HEK293 (cell line): ENCODE measurements around the gene TNS1.

Source experiments
- CTCF ChIA-PET: fragments of 350-600 bp; formaldehyde crosslinking; extraction: SDS; loops from one replicate; lab custom pipeline; 2021; ENCODE audit warnings: antibody characterized with exemption; lab: Yijun Ruan, JAX
- POLR2A ChIA-PET: fragments of 300-600 bp; formaldehyde crosslinking; extraction: SDS; loops from one replicate; lab custom pipeline; 2020; ENCODE audit warnings: antibody characterized with exemption, inconsistent platforms; lab: Yijun Ruan, JAX
- H3K27ac ChIP-seq: fragments of 200-500 bp; sonication (Bioruptor generic); 2 replicates; pipeline ENCODE4 v1.5.1; 2014; ENCODE audit warnings: low read depth, low read length, control low read depth, inconsistent platforms; ENCODE audit errors: extremely low read depth
- H3K36me3 ChIP-seq, 2 experiments: fragments of 200-500 bp in 1 of 2; sonication (Bioruptor generic) in 1 of 2; 1 replicate in 1 of 2; 2 replicates in 1 of 2; pipeline ENCODE4 v1.5.1; 2014 to 2017; ENCODE audit warnings: inconsistent platforms in 2 of 2, low read length in 2 of 2; ENCODE audit not compliant: control insufficient read depth in 2 of 2, insufficient read depth in 1 of 2
- H3K4me1 ChIP-seq: fragments of 200-500 bp; sonication (Bioruptor generic); 2 replicates; pipeline ENCODE4 v1.5.1; 2014; ENCODE audit warnings: mild to moderate bottlenecking, low read length, inconsistent platforms; ENCODE audit not compliant: control insufficient read depth, insufficient read depth
- H3K4me3 ChIP-seq: 2 replicates; pipeline ENCODE4 v1.5.1; 2011; ENCODE audit warnings: low read depth, mild to moderate bottlenecking, control low read depth, low read length, moderate library complexity
- H3K9me3 ChIP-seq: fragments of 200-500 bp; sonication (Bioruptor generic); 2 replicates; pipeline ENCODE4 v1.5.1; 2014; ENCODE audit warnings: low read depth, low read length, inconsistent platforms; ENCODE audit not compliant: control insufficient read depth, insufficient read depth
- BCL11B ChIP-seq: fragments of 450-650 bp; formaldehyde crosslinking; IDR thresholded peaks from 2 replicates; pipeline ENCODE4 v1.5.1; 2016; ENCODE audit warnings: low read depth, missing biosample characterization, missing genetic modification characterization
- SCRT1 ChIP-seq: fragments of 450-650 bp; formaldehyde crosslinking; IDR thresholded peaks from 2 replicates; pipeline ENCODE4 v1.5.1; 2016; ENCODE audit warnings: missing biosample characterization, missing genetic modification characterization, borderline replicate concordance
- SP3 ChIP-seq: fragments of 450-650 bp; formaldehyde crosslinking; IDR thresholded peaks from 2 replicates; pipeline ENCODE4 v1.5.1; 2016; ENCODE audit warnings: missing biosample characterization, missing genetic modification characterization
- ZBTB17 ChIP-seq: fragments of 450-650 bp; formaldehyde crosslinking; IDR thresholded peaks from 2 replicates; pipeline ENCODE4 v1.5.1; 2016; ENCODE audit warnings: missing biosample characterization, missing genetic modification characterization
- ZIC2 ChIP-seq: fragments of 450-650 bp; formaldehyde crosslinking; IDR thresholded peaks from 2 replicates; pipeline ENCODE4 v1.5.1; 2016; ENCODE audit warnings: missing biosample characterization, missing genetic modification characterization
- ZNF133 ChIP-seq: fragments of 450-650 bp; formaldehyde crosslinking; IDR thresholded peaks from 2 replicates; pipeline ENCODE4 v1.5.1; 2016; ENCODE audit warnings: missing biosample characterization, missing genetic modification characterization
- ZNF140 ChIP-seq: fragments of 450-650 bp; formaldehyde crosslinking; IDR thresholded peaks from 2 replicates; pipeline ENCODE4 v1.5.1; 2016; ENCODE audit warnings: missing biosample characterization, missing genetic modification characterization
- ZNF19 ChIP-seq: fragments of 450-650 bp; formaldehyde crosslinking; IDR thresholded peaks from 2 replicates; pipeline ENCODE4; 2016; ENCODE audit warnings: missing biosample characterization, missing genetic modification characterization, low read depth
- ZNF2 ChIP-seq: fragments of 450-650 bp; formaldehyde crosslinking; IDR thresholded peaks from 2 replicates; pipeline ENCODE4 v1.5.1; 2016; ENCODE audit warnings: missing biosample characterization, missing genetic modification characterization
- ZNF24 ChIP-seq: fragments of 450-650 bp; formaldehyde crosslinking; IDR thresholded peaks from 2 replicates; pipeline ENCODE4 v1.5.1; 2016; ENCODE audit warnings: missing biosample characterization, missing genetic modification characterization
- ZNF248 ChIP-seq: fragments of 450-650 bp; formaldehyde crosslinking; IDR thresholded peaks from 2 replicates; pipeline ENCODE4 v1.5.1; 2017; ENCODE audit warnings: missing biosample characterization, missing genetic modification characterization
- ZNF292 ChIP-seq: fragments of 450-650 bp; formaldehyde crosslinking; IDR thresholded peaks from 2 replicates; pipeline ENCODE4 v1.5.1; 2016; ENCODE audit warnings: low read depth, missing biosample characterization, missing genetic modification characterization, borderline replicate concordance
- ZNF324 ChIP-seq: fragments of 450-650 bp; formaldehyde crosslinking; IDR thresholded peaks from 2 replicates; pipeline ENCODE4 v1.5.1; 2016; ENCODE audit warnings: missing biosample characterization, missing genetic modification characterization
- ZNF404 ChIP-seq: fragments of 450-650 bp; formaldehyde crosslinking; IDR thresholded peaks from 2 replicates; pipeline ENCODE4 v1.5.1; 2017; ENCODE audit warnings: missing biosample characterization, missing genetic modification characterization
- ZNF600 ChIP-seq: fragments of 450-650 bp; formaldehyde crosslinking; IDR thresholded peaks from 2 replicates; pipeline ENCODE4 v1.5.1; 2016; ENCODE audit warnings: missing biosample characterization, missing genetic modification characterization
- ZNF791 ChIP-seq: fragments of 450-650 bp; formaldehyde crosslinking; IDR thresholded peaks from 2 replicates; pipeline ENCODE4 v1.5.1; 2016; ENCODE audit warnings: missing biosample characterization, missing genetic modification characterization
- ZSCAN4 ChIP-seq: fragments of 450-650 bp; formaldehyde crosslinking; IDR thresholded peaks from 2 replicates; pipeline ENCODE4 v1.5.1; 2017; ENCODE audit warnings: missing biosample characterization, missing genetic modification characterization
- TF ChIP-seq, protein P1 (sequence below): fragments of 450-650 bp; formaldehyde crosslinking; IDR thresholded peaks from 2 replicates; pipeline ENCODE4 v1.5.1; 2016; ENCODE audit warnings: missing biosample characterization, missing genetic modification characterization, low read depth
- TF ChIP-seq, protein P2 (sequence below): fragments of 450-650 bp; formaldehyde crosslinking; IDR thresholded peaks from 2 replicates; pipeline ENCODE4 v1.5.0; 2017; ENCODE audit warnings: missing biosample characterization, missing genetic modification characterization, borderline replicate concordance
- TF ChIP-seq, protein P3 (sequence below): fragments of 450-650 bp; formaldehyde crosslinking; IDR thresholded peaks from 2 replicates; pipeline ENCODE4 v1.5.1; 2016; ENCODE audit warnings: missing biosample characterization, missing genetic modification characterization
- TF ChIP-seq, protein P4 (sequence below): fragments of 450-650 bp; formaldehyde crosslinking; IDR thresholded peaks from 2 replicates; pipeline ENCODE4 v1.5.1; 2016; ENCODE audit warnings: missing biosample characterization, missing genetic modification characterization

The TNS1 gene

DNA sequence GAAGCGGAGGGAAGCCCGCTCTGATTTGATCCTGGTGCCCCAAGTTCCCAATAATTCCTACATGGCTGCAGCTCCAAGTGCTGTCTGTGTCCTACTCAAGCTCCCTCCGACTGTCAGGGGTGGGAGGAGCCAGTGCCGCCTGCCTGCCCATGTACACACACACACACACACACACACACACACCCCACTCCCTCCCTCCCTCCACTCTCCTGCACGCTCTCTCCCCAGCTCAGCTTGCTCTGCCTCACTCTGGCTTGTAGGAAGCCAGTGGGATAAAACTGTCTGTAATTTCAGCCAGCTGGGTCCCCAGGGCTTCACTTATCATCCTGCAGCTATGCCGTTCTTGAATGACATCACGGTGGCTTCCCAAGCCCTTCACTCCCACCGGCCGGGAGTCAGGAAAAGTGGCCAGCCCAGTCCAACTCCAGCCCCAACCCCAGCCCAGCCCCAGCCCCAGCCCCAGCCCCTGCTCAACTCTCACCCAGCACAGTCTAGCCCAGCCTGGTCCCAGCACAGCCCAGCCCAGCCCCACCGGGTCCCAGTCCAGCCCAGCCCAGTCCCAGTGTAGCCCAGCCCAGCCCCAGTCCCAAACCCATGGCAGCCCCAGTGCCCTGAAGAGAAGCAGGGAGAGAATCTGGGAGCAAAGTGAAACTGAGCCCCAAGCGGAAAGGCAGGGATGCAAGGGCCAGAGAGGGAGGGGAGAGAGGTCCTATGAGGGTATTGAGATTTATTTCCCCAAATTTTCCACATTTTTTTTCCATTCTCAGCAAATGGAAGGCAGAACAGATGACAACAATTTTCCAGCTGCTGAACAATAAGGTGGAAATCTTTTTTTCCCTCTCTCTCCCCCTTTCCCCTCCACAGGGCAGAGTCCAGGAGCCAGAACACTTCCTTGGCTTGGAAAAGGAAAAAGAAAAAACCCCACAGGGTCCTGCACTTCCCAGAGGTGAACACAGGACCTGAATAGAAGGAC, 144.0 kb downstream of the TNS1 start (continued):
- TF ChIP-seq, protein P1, sequence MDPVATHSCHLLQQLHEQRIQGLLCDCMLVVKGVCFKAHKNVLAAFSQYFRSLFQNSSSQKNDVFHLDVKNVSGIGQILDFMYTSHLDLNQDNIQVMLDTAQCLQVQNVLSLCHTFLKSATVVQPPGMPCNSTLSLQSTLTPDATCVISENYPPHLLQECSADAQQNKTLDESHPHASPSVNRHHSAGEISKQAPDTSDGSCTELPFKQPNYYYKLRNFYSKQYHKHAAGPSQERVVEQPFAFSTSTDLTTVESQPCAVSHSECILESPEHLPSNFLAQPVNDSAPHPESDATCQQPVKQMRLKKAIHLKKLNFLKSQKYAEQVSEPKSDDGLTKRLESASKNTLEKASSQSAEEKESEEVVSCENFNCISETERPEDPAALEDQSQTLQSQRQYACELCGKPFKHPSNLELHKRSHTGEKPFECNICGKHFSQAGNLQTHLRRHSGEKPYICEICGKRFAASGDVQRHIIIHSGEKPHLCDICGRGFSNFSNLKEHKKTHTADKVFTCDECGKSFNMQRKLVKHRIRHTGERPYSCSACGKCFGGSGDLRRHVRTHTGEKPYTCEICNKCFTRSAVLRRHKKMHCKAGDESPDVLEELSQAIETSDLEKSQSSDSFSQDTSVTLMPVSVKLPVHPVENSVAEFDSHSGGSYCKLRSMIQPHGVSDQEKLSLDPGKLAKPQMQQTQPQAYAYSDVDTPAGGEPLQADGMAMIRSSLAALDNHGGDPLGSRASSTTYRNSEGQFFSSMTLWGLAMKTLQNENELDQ (tag by site-specific recombination), result no peak
- TF ChIP-seq ZIC2 (tag by site-specific recombination) (peak; percentile 67), ZSCAN4 (tag by site-specific recombination) (peak; percentile 85), ZBTB17 (tag by site-specific recombination) (peak; percentile 70), BCL11B (no peak), SP3 (tag by site-specific recombination) (0 out of 2 replicates have a peak, but pooled peaks have one; percentile 17), ZNF133 (tag by site-specific recombination) (no peak), ZNF140 (tag by site-specific recombination) (no peak), ZNF24 (no peak), ZNF248 (tag by site-specific recombination) (no peak)
- TF ChIP-seq, protein P2, sequence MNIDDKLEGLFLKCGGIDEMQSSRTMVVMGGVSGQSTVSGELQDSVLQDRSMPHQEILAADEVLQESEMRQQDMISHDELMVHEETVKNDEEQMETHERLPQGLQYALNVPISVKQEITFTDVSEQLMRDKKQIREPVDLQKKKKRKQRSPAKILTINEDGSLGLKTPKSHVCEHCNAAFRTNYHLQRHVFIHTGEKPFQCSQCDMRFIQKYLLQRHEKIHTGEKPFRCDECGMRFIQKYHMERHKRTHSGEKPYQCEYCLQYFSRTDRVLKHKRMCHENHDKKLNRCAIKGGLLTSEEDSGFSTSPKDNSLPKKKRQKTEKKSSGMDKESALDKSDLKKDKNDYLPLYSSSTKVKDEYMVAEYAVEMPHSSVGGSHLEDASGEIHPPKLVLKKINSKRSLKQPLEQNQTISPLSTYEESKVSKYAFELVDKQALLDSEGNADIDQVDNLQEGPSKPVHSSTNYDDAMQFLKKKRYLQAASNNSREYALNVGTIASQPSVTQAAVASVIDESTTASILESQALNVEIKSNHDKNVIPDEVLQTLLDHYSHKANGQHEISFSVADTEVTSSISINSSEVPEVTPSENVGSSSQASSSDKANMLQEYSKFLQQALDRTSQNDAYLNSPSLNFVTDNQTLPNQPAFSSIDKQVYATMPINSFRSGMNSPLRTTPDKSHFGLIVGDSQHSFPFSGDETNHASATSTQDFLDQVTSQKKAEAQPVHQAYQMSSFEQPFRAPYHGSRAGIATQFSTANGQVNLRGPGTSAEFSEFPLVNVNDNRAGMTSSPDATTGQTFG (tag by site-specific recombination), result no peak
- TF ChIP-seq, protein P3, sequence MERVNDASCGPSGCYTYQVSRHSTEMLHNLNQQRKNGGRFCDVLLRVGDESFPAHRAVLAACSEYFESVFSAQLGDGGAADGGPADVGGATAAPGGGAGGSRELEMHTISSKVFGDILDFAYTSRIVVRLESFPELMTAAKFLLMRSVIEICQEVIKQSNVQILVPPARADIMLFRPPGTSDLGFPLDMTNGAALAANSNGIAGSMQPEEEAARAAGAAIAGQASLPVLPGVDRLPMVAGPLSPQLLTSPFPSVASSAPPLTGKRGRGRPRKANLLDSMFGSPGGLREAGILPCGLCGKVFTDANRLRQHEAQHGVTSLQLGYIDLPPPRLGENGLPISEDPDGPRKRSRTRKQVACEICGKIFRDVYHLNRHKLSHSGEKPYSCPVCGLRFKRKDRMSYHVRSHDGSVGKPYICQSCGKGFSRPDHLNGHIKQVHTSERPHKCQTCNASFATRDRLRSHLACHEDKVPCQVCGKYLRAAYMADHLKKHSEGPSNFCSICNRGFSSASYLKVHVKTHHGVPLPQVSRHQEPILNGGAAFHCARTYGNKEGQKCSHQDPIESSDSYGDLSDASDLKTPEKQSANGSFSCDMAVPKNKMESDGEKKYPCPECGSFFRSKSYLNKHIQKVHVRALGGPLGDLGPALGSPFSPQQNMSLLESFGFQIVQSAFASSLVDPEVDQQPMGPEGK, result 0 out of 2 replicates have a peak, but pooled peaks have one; percentile 33
- TF ChIP-seq, all 188 proteins: peak for 17

GRCh38 chr2:217857624-217858506, 144.9 kb downstream of the TNS1 start:
- no peak for TF ChIP-seq ZNF404 (tag by site-specific recombination)
- no peak for TF ChIP-seq ZNF791 (tag by site-specific recombination)
- TF ChIP-seq ZNF292 (tag by site-specific recombination), result no peak
- no peak for TF ChIP-seq SCRT1 (tag by site-specific recombination)
- TF ChIP-seq ZBTB17 (tag by site-specific recombination), result no peak
- TF ChIP-seq, protein P4, sequence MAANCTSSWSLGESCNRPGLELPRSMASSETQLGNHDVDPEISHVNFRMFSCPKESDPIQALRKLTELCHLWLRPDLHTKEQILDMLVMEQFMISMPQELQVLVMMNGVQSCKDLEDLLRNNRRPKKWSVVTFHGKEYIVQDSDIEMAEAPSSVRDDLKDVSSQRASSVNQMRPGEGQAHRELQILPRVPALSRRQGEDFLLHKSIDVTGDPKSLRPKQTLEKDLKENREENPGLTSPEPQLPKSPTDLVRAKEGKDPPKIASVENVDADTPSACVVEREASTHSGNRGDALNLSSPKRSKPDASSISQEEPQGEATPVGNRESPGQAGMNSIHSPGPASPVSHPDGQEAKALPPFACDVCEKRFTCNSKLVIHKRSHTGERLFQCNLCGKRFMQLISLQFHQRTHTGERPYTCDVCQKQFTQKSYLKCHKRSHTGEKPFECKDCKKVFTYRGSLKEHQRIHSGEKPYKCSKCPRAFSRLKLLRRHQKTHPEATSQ (tag by site-specific recombination), result no peak
- TF ChIP-seq ZNF324 (tag by site-specific recombination), result no peak
- no peak for TF ChIP-seq ZNF600
- TF ChIP-seq ZNF19 (tag by site-specific recombination), result no peak
- TF ChIP-seq ZNF2 (tag by site-specific recombination), result no peak
- TF ChIP-seq SP3 (tag by site-specific recombination), result no peak
- no peaks in the 10 kb centered on the region for H3K36me3 ChIP-seq
- H3K27ac ChIP-seq, result no peak overlapping the region
- CTCF ChIA-PET, result interaction anchor here (0.7 to 1.5 kb wide), 2 partner anchors 29 to 136 kb away, joined by 5 to 7 read pairs; no protein-coding TSS in a partner anchor
- no peak overlapping the region for H3K4me3 ChIP-seq
- H3K4me1 ChIP-seq, result no peaks in the 10 kb centered on the region
- POLR2A ChIA-PET, result no interaction called here
- no peaks in the 10 kb centered on the region for H3K9me3 ChIP-seq
